Stimulated activated CD4-positive, alpha-beta T cell treated with anti-CD3 and anti-CD28 coated beads, TNF-alpha, amount 100 ng/mL, for 48 hours (primary cell): ENCODE results near the gene QRICH2.
"Not testable (repeated sequence)": the region's sequence is repeated elsewhere in the genome, so short reads cannot be mapped to it uniquely, and the experiment has no call there.

Source experiments
- DNase-seq, 3 donors: peaks; one replicate each; pipeline ENCODE4 v3.0.0-alpha.2; 2020; ENCODE audit warnings: low read depth in 3 of 3

The QRICH2 gene

GRCh38 chr17:76267051-76267576 lies 41.0 kb downstream of the QRICH2 start:
- DNase-seq: no peak

GRCh38 chr17:76266244-76266938 lies 41.7 kb downstream of the QRICH2 start:
- no peak for DNase-seq

GRCh38 chr17:76265624-76266243 lies 42.3 kb downstream of the QRICH2 start:
- no peak for DNase-seq

GRCh38 chr17:76264755-76265623 lies 43.1 kb downstream of the QRICH2 start, which contains the start of gene UBALD2:
Gene UBALD2 (plus strand): TSS chr17:76265348. CDS start chr17:76265506, 158 bp downstream.
- peak; percentile 95 to 99 (median 98) for DNase-seq

GRCh38 chr17:76264425-76264754 lies 43.7 kb downstream of the QRICH2 start:
- no peak for DNase-seq

- no peak for DNase-seq
Measured at GRCh38 chr17:76263896-76264295, 44.2 kb downstream of the QRICH2 start.

- DNase-seq: no peak
Measured at GRCh38 chr17:76262732-76263344, 45.2 kb downstream of the QRICH2 start.

GRCh38 chr17:76261421-76262215 lies 46.5 kb downstream of the QRICH2 start:
- no peak for DNase-seq

- DNase-seq: no peak
Measured at GRCh38 chr17:76260669-76261068, 47.4 kb downstream of the QRICH2 start.

GRCh38 chr17:76260220-76260619 lies 47.9 kb downstream of the QRICH2 start:
- no peak for DNase-seq

- DNase-seq: not testable (repeated sequence)
Measured at GRCh38 chr17:76256430-76257050, 51.5 kb downstream of the QRICH2 start.

- no peak for DNase-seq
Measured at GRCh38 chr17:76255801-76256429, 52.2 kb downstream of the QRICH2 start.

GRCh38 chr17:76254275-76254674 lies 53.8 kb downstream of the QRICH2 start:
- no peak for DNase-seq

GRCh38 chr17:76253841-76254240 lies 54.2 kb downstream of the QRICH2 start:
- no peak for DNase-seq

- not testable (repeated sequence) for DNase-seq
Measured at GRCh38 chr17:76252967-76253766, 54.9 kb downstream of the QRICH2 start.

- DNase-seq: no peak
Measured at GRCh38 chr17:76252040-76252954, 55.8 kb downstream of the QRICH2 start.

- no peak for DNase-seq
Measured at GRCh38 chr17:76251478-76252039, 56.5 kb downstream of the QRICH2 start.

GRCh38 chr17:76250141-76250540 lies 57.9 kb downstream of the QRICH2 start:
- DNase-seq: no peak
